HG02852 (cell line): ENCODE data around the gene HIRIP3.

Experiments used
- ATAC-seq: cut with Tn5 transposase; IDR thresholded peaks from one replicate; pipeline ENCODE4 v1.9.1; 2021; ENCODE audit warnings: mild to moderate bottlenecking, moderate library complexity; ENCODE audit not compliant: unreplicated experiment

The HIRIP3 gene

DNA sequence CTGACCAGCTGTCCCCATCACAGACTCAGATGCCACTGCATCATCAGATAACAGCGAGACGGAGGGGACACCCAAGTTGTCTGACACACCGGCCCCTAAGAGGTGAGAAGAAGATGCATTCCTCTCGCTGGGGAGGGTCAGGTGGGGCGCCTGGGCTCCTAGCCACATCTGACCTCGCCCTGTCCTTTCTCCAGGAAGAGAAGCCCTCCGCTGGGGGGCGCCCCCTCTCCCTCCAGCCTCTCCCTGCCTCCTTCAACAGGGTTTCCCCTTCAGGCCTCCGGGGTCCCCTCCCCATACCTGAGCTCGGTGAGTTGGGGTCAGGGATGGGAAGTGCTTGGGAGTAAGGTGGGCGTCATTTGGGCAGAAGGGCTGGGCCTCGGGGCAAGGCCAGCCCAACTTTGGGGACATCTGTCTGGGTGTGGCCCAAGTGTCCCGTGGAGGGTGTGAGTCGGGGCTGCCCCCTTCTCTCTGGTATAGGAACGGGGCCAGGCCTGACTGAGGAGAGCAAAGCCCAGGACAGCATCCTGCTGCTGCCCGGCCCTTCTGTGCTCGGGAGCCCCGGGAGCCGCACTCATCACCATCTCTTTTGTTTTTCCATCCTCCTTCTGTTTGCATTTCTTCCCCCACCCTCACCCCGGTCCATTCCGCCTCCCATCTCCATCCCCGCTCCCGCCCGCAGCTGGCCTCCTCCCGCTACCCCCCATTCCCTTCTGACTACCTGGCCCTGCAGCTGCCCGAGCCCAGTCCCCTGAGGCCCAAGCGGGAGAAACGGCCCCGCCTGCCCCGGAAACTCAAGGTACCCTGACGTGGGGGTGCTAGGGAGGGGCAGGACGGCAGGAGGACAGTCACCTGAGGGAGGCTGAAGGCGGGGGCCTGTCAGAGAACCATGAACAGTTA, 5.6 kb upstream of the HIRIP3 start:
- no peak for ATAC-seq

DNA sequence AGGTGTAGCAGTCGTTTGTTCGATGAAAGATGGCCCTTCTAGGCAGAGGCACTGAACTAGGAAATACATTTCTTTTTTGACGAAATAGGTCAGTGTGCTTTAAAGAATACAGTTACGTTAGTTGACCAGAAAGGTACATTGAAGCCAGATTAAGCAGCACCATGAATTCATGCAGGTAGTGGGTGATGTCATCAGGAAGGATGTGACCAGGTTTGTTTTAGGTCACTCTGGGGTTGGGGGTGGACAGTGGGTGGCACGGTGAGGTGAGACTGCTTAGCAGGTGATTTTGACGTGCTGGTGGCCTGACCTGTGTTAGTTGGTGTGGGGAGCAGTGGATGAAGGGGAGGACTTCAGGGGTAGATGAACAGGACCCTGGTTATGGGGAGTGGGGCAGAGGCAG, 4.2 kb upstream of the HIRIP3 start:
- no peak for ATAC-seq

DNA sequence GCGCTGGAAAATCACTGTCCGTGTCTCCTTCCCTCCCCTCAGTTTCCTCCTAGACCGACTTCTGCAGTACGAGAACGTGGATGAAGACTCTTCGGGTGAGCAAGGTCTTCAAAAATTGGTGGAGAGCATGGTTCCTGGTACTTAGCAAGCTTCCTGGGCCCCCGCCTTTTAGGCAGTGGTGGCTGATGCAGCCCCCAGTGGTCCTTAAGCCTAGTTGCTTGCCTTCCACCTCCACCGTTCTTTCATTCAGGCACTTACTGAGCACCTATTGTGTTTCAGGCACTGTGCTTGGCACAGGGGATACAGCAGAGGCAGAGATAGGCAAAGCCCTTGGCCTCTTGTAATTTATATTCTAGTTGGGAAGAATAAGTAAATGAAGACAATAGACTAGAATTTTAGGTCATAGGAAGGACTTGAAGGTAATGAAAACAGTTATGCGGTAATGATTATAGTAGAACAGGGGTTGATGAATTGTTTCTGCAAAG, 1.4 kb upstream of the HIRIP3 start:
- ATAC-seq: no peak

DNA sequence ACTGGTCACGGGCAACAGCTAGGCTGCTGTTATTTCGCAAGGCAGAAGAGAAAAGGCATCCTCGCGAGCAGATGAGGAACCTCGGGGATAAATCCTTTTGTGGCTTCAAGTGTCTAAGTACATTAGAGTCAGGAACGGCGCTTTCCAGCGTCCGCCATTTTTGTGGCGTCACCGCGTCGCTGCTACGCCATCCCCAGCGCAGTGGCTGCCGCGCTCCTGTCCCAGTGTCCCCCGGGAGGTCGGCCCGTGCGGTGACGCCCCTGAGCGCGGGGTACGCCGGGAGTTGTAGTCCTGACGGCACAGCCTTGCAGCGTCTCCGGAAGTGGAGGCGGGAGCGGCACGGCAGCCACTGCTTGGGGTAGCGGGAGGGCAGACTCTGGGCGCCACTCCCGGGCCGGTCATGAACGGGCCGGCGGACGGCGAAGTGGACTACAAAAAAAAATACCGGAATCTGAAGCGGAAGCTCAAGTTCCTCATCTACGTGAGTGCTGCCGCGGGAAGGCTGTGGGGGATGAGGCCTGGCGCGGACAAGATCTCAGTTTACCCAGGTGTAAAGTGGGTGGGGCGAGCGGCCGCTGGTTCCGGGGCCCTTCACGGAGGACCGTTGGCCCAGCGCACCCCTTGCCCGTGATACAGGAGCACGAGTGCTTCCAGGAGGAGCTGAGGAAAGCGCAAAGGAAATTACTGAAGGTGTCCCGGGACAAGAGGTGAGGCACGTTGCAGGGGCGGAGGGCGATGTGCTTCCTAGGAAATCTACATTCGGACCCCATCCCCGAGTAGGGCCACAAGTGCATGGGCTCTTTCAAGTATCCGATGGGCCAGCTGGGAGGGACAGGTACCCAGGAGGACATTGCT, 721 bp upstream of the HIRIP3 start, which contains the start of gene INO80E:
Gene INO80E, plus strand, starts transcription at position 331 of the 855 bp plus-strand sequence. Its CDS starts 70 bp downstream, at position 401.
- ATAC-seq: peak; percentile 92

DNA sequence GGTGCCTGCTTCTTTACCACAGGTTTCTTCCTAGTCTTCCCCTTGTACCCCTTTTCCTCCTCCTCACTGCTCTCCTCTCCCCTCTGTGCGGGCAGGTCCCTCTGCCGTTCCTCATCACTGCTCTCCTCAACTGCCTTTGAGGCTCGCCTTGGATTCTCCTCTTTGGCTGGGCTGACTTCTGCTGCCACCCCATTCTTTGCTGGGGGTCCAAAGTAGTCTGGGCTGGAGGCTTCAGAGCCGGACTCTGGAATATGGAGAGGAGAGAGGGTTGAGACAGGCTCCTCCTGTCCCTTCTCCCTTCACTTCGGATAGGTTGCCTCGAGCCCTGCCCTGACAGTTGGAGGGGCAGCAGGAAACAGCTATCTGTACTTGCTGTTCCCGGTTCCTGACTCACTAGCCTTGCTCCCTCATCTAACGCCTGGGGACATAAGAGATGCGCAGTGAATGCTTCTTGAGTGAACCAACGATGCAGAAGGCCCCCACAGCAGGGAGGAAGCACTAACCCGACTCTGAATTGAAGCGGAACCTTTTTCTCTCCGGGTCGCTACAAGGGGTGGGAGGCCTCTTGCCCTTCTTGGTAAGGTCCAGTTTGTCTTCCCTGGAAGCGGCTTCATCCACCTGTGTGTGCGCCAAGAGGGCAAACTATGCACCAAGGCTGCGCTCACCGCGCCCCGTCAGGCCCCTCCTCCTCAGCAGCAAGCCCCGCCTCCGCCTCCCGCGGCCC, 655 bp downstream of the HIRIP3 start:
- ATAC-seq: no peak

DNA sequence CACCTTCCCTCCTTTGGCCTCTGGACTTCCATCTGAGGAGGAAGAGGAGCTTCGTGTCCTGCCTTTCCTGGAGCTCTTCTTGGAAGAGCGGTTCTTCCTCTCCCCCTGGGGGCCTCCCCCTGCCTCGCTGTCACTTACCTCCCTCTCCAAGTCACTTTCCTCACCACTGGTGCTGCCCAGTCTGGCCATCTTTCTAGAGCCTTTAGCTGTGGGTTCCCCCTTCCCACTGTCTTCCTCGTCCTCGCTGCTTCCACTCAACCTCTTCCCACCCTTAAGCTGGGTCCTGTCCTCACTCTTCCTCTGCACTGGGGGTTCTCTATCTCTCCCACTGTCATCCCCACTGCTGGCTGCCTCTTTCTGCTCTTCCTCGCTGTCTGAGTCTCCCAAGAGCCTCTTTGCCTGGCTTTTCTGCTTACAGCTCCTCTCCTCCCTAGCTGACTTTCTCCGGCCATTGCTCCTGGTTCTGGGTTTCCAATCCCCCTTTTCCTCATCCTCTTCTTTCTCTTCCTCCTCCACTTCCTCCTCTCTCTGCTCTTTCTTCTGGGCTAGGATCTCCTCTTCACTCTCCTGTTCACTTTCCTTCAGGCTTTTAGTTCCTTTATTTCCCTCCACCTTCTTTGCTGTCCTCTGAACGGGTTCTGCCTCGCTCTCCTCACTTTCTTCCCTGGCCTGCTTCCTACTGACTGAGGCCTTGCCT, 1.4 kb downstream of the HIRIP3 start:
- no peak for ATAC-seq

DNA sequence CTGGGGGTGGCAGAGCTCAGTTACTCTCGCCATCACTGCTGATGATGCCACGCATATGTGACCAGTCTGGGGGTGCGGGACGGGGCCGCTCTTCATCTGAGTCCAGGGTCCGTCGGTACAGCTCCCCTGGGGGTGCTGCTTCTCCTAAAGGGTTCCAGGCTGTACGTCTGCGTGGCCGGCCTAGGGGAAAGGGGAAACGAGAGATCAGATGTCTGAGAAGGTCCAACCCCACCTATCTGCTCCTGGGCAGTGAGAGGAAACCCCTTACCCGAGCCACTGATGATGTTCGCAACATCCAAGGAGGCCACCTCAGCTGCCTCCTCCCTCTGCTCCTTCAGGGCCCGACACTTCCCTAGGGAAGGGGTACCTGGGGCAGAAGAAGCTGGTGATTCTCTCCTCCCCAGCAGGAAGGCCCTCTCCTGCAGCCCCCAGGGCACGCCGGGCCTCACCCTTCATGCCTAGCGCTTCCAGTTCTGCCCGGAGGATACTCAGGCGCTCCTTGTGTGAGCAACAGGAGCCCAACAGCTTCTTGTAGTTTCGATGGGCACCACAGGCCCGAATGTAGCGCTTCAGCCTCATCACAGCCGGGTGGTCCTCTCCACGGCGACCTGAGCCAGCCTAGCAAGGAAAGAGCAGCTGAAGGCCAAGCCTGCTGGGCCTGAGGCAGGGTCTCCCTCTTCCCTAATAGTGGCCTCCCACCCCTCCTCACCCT, 2.1 kb downstream of the HIRIP3 start:
- no peak for ATAC-seq

- no peak for ATAC-seq
Observed at GRCh38 chr16:29992344-29992967, 3.0 kb downstream of the HIRIP3 start.

DNA sequence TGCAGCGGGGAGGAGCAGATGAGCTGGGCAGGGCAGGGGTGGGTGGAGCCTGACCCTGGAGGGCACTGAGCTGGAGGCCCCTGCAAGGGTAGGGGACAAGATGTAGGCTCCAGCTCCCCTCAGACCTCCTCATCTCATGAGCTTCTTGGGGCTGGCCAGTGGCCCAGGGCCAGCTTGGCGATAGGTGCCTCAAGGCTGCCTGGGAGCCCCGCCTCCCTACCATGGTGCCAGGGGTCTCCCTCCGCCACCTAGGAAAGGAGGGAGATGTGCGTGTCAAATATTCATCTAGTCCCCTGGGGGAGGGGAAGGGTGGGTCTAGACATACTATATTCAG, 3.9 kb downstream of the HIRIP3 start:
- no peak for ATAC-seq

DNA sequence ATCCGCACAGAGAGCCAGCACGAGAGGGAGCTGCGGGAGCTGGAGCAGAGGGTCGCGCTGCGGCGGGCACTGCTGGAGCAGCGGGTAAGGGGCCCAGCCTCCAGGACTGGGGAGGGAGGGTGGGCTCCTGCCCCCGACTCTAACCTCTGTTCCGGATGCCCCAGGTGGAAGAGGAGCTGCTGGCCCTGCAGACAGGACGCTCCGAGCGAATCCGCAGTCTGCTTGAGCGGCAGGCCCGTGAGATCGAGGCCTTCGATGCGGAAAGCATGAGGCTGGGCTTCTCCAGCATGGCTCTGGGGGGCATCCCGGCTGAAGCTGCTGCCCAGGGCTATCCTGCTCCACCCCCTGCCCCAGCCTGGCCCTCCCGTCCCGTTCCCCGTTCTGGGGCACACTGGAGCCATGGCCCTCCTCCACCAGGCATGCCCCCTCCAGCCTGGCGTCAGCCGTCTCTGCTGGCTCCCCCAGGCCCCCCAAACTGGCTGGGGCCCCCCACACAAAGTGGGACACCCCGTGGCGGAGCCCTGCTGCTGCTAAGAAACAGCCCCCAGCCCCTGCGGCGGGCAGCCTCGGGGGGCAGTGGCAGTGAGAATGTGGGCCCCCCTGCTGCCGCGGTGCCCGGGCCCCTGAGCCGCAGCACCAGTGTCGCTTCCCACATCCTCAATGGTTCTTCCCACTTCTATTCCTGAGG, 4.4 kb downstream of the HIRIP3 start:
- no peak for ATAC-seq

- ATAC-seq: no peak
Observed at GRCh38 chr16:29990034-29990433, 5.4 kb downstream of the HIRIP3 start.

GRCh38 chr16:29989111-29989858, 6.1 kb downstream of the HIRIP3 start:
- ATAC-seq: no peak

DNA sequence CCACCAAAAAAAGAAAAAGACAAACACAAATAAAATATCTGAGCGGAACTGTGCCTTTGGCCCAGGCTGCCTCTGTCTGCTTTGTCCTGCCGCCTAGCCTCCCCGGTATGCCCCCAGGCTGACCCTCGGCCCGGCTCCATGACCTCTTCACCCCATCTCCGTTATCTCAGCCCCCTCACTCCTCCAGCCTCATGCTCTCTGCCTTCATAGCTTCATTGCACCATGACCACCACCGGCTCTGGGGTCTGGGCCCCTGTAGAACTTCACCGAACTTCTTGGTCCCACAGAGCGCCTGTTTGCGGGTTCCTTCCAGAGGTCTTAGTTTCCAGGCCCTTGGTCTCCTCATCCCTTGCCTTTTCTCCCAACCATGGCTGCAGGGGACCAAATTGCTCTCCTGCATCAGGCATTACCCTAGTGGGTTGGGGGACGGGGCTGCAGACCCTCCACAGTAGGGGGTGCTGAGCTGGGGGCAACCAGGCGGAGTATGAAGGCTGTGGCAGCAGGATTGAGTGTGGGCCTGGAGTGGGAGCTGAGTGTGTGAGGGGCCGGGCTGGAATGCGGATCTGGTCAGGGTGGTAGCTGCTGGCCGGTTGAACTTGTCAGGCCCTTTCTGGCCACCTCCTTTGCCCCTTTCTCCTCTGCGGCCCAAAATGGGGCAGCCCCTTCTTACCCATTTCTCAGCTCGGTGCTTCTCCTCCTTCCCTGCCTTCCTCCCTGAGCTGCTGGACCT, 6.9 kb downstream of the HIRIP3 start:
- ATAC-seq: no peak

GRCh38 chr16:29987371-29988085, 7.9 kb downstream of the HIRIP3 start:
- no peak for ATAC-seq

DNA sequence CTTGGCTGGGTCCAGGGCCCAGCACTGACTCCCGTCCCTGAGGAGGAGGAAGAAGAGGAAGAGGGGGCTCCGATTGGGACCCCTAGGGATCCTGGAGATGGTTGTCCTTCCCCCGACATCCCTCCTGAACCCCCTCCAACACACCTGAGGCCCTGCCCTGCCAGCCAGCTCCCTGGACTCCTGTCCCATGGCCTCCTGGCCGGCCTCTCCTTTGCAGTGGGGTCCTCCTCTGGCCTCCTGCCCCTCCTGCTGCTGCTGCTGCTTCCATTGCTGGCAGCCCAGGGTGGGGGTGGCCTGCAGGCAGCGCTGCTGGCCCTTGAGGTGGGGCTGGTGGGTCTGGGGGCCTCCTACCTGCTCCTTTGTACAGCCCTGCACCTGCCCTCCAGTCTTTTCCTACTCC, 8.5 kb downstream of the HIRIP3 start:
- no peak for ATAC-seq

DNA sequence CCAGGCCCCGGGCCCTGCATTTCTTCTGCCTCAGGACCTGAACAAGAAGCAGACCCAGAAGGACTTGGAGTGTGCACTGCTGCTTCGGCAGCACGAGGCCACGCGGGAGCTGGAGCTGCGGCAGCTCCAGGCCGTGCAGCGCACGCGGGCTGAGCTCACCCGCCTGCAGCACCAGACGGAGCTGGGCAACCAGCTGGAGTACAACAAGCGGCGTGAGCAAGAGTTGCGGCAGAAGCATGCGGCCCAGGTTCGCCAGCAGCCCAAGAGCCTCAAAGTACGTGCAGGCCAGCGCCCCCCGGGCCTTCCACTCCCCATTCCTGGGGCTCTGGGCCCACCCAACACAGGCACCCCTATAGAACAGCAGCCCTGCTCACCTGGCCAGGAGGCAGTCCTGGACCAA, 9.2 kb downstream of the HIRIP3 start:
- ATAC-seq: no peak

GRCh38 chr16:29985271-29985811, 10.1 kb downstream of the HIRIP3 start:
- no peak for ATAC-seq
